ENCODE data around the gene TJP2. TPM values are rescaled to one million over a fixed set of nuclear protein-coding genes. Genes with fewer than 3 reads are reported as not detected.

The TJP2 gene
- total RNA-seq, 1 donor from 2014 or later = 35.5 TPM

- H3K36me3 Mint-ChIP-seq = peaks cover under 1% of the 10 kb centered on the region
- no peaks in the 10 kb centered on the region for H3K4me1 Mint-ChIP-seq
- H3K9me3 Mint-ChIP-seq = no peaks in the 10 kb centered on the region
- Histone ChIP-seq H3K4me3 (no peak overlapping the region), H3K4me1 (no peaks in the 10 kb centered on the region), H4K20me1 (ENCODE audit: low read depth) (no peaks in the 10 kb centered on the region), H3K9me3 (ENCODE audit: low read depth) (no peaks in the 10 kb centered on the region), H3K4me2 (no peak overlapping the region), H3K9ac (no peak overlapping the region), H3K27ac (no peak overlapping the region), H3F3A (ENCODE audit: low read depth) (no peaks in the 10 kb centered on the region), H3K79me2 (ENCODE audit: low read depth) (no peaks in the 10 kb centered on the region), H3K36me3 (no peaks in the 10 kb centered on the region), H3K27me3 (no peaks in the 10 kb centered on the region), H2AFZ (replicated peaks) (no peak overlapping the region)
- H3K27me3 Mint-ChIP-seq (ENCODE audit: insufficient read depth, low read depth) = no peaks in the 10 kb centered on the region
- TF ChIP-seq CTCF (IDR thresholded peaks at IDR 0.05) = no peak
- no peak for TF ChIP-seq EZH2phosphoT487 (IDR thresholded peaks at IDR 0.05)
- no peak for TF ChIP-seq EZH2 (IDR thresholded peaks at IDR 0.05)
- no peak overlapping the region for H3K27ac Mint-ChIP-seq
- no peak for DNase-seq (ENCODE audit: low spot score)
- no peak overlapping the region for H3K4me3 Mint-ChIP-seq
These were observed 39.6 kb downstream of the TJP2 start for GRCh38 chr9:69213647-69214046.

- Histone ChIP-seq H3K79me2 (ENCODE audit: low read depth) (no peaks in the 10 kb centered on the region), H3K36me3 (peaks cover 3% of the 10 kb centered on the region), H2AFZ (replicated peaks) (no peak overlapping the region), H3K9me3 (ENCODE audit: low read depth) (no peaks in the 10 kb centered on the region), H3K27ac (no peak overlapping the region), H3K4me1 (no peaks in the 10 kb centered on the region), H3K27me3 (no peaks in the 10 kb centered on the region), H4K20me1 (ENCODE audit: low read depth) (no peaks in the 10 kb centered on the region), H3K9ac (no peak overlapping the region), H3K4me2 (no peak overlapping the region), H3K4me3 (no peak overlapping the region), H3F3A (ENCODE audit: low read depth) (no peaks in the 10 kb centered on the region)
- DNase-seq (ENCODE audit: low spot score) = no peak
- H3K27me3 Mint-ChIP-seq (ENCODE audit: insufficient read depth, low read depth) = no peaks in the 10 kb centered on the region
- no peaks in the 10 kb centered on the region for H3K4me1 Mint-ChIP-seq
- TF ChIP-seq EZH2phosphoT487 (IDR thresholded peaks at IDR 0.05) = no peak
- no peak for TF ChIP-seq CTCF (IDR thresholded peaks at IDR 0.05)
- no peak for TF ChIP-seq EZH2 (IDR thresholded peaks at IDR 0.05)
- H3K36me3 Mint-ChIP-seq = peaks cover 3% of the 10 kb centered on the region
- no peaks in the 10 kb centered on the region for H3K9me3 Mint-ChIP-seq
- no peak overlapping the region for H3K4me3 Mint-ChIP-seq
- no peak overlapping the region for H3K27ac Mint-ChIP-seq
These were observed 40.9 kb downstream of the TJP2 start for GRCh38 chr9:69214939-69215338.

- no peak overlapping the region for H3K4me2 ChIP-seq
- no peaks in the 10 kb centered on the region for H3K27me3 ChIP-seq
- DNase-seq (ENCODE audit: low spot score) = no peak
- TF ChIP-seq CTCF (IDR thresholded peaks at IDR 0.05) (no peak), EZH2phosphoT487 (IDR thresholded peaks at IDR 0.05) (no peak), EZH2 (IDR thresholded peaks at IDR 0.05) (no peak)
- no peak overlapping the region for H3K27ac ChIP-seq
- no peak overlapping the region for H2AFZ ChIP-seq (replicated peaks)
- no peaks in the 10 kb centered on the region for H4K20me1 ChIP-seq (ENCODE audit: low read depth)
- no peak overlapping the region for H3K4me3 ChIP-seq
- H3K79me2 ChIP-seq (ENCODE audit: low read depth) = no peaks in the 10 kb centered on the region
- Mint-ChIP-seq H3K4me1 (no peaks in the 10 kb centered on the region), H3K27ac (no peak overlapping the region), H3K27me3 (ENCODE audit: insufficient read depth, low read depth) (no peaks in the 10 kb centered on the region), H3K36me3 (peaks cover 6% of the 10 kb centered on the region), H3K4me3 (no peak overlapping the region), H3K9me3 (no peaks in the 10 kb centered on the region)
- H3F3A ChIP-seq (ENCODE audit: low read depth) = no peaks in the 10 kb centered on the region
- H3K36me3 ChIP-seq = peaks cover 3% of the 10 kb centered on the region
- H3K4me1 ChIP-seq = no peaks in the 10 kb centered on the region
- no peak overlapping the region for H3K9ac ChIP-seq
- H3K9me3 ChIP-seq (ENCODE audit: low read depth) = no peaks in the 10 kb centered on the region
These were observed 41.9 kb downstream of the TJP2 start for GRCh38 chr9:69215774-69216485.

All from neural progenitor cell (in vitro differentiated cells).